K562 (cell line): ENCODE data around the gene PTTG1IP. TPM values are rescaled to one million over a fixed set of nuclear protein-coding genes. Genes with fewer than 3 reads are reported as not detected.

Experiments
- ATF1 ChIP-seq, 2 experiments: fragments of 450-650 bp in 1 of 2; IDR thresholded peaks; 2 replicates each; pipeline ENCODE4 v1.6.1; 2016; ENCODE audit warnings: missing compliant biosample characterization in 1 of 2, missing genetic modification characterization in 1 of 2
- BHLHE40 ChIP-seq: IDR thresholded peaks from 2 replicates; pipeline ENCODE4 v1.6.1; 2011; ENCODE audit warnings: low read length, improper control_type of control experiment
- FOXK1 ChIP-seq: sonication (generic); formaldehyde crosslinking; IDR thresholded peaks from 2 replicates; pipeline ENCODE4 v1.8.0; 2022; ENCODE audit warnings: missing genetic modification reagents, mild to moderate bottlenecking, borderline replicate concordance
- MBD1 ChIP-seq: fragments of 250-450 bp; sonication (Bioruptor Pico); IDR thresholded peaks from 2 replicates; pipeline ENCODE4 v1.8.0; 2022; ENCODE audit warnings: inconsistent platforms
- MECOM ChIP-seq: fragments of 250-450 bp; sonication (Bioruptor Pico); IDR thresholded peaks from 2 replicates; pipeline ENCODE4 v1.8.0; 2022; ENCODE audit warnings: inconsistent platforms
- MYC ChIP-seq, 2 experiments: fragments of 250-450 bp in 1 of 2; sonication (Bioruptor Pico) in 1 of 2; IDR thresholded peaks; 2 replicates each; pipeline versions ENCODE4 v1.5.1 to v1.6.1; 2012 to 2021; ENCODE audit warnings: low read depth in 2 of 2, borderline replicate concordance in 1 of 2, improper control_type of control experiment in 1 of 2, low read length in 1 of 2, mild to moderate bottlenecking in 1 of 2, moderate library complexity in 1 of 2
- NFRKB ChIP-seq: fragments of 450-650 bp; IDR thresholded peaks from 2 replicates; pipeline ENCODE4 v1.6.1; 2016; ENCODE audit warnings: low read depth
- POLR2AphosphoS2 ChIP-seq: IDR thresholded peaks from 2 replicates; pipeline ENCODE4 v1.6.1; 2012; ENCODE audit warnings: low read length, improper control_type of control experiment
- RBM39 ChIP-seq: fragments of 200-400 bp; formaldehyde crosslinking; optimal IDR thresholded peaks from 2 replicates; pipeline ENCODE3; 2018; ENCODE audit warnings: low read depth, low read length
- SETDB1 ChIP-seq: IDR thresholded peaks from one replicate; pipeline ENCODE4 v1.6.1; 2012; ENCODE audit warnings: low read length, control low read depth, inconsistent platforms
- STAT6 ChIP-seq: sonication (generic); formaldehyde crosslinking; IDR thresholded peaks from 2 replicates; pipeline ENCODE4 v1.8.1; 2023; ENCODE audit warnings: mild to moderate bottlenecking, missing genetic modification reagents
- TAL1 ChIP-seq: fragments of 450-650 bp; IDR thresholded peaks from 2 replicates; pipeline ENCODE4 v1.6.1; 2016; ENCODE audit warnings: mild to moderate bottlenecking
- ZBTB1 ChIP-seq: sonication (generic); formaldehyde crosslinking; IDR thresholded peaks from 2 replicates; pipeline ENCODE4 v1.8.1; 2023; ENCODE audit warnings: missing genetic modification reagents, low read depth, mild to moderate bottlenecking, borderline replicate concordance
- ZKSCAN1 ChIP-seq: fragments of 150-350 bp; IDR thresholded peaks from 2 replicates; pipeline ENCODE4 v1.6.1; 2016; ENCODE audit warnings: low read depth, low read length
- polyA plus RNA-seq, 8 experiments: library from polyadenylated mRNA; depleted of rRNA in 4 of 8; stranded (reverse) in 5 of 8; unstranded in 3 of 8; fragments of >200 nt; fragmentation: Nextera tagmentation in 2 of 8; fragmentation: Illumina TruSeq in 1 of 8; extraction: Ambion mirVana in 2 of 8; extraction: Trizol in 1 of 8; gene quantifications; 2 replicates each; pipeline versions ENCODE4 v1.2.1 to v1.2.3, GENCODE V29; 2011 to 2014; ENCODE audit warnings: inconsistent platforms in 1 of 8, missing spikeins in 1 of 8
- total RNA-seq, 7 experiments: library from RNA; depleted of rRNA in 6 of 7; stranded (reverse); fragments of >200 nt in 6 of 7; fragmentation: Illumina TruSeq in 2 of 7; extraction: Trizol in 2 of 7; gene quantifications; 2 replicates each; pipeline versions ENCODE4 v1.2.1 to v1.2.3, GENCODE V29; 2011 to 2021; ENCODE audit warnings: low replicate concordance in 1 of 7
- TF ChIP-seq, protein P1 (sequence below): sonication (generic); formaldehyde crosslinking; IDR thresholded peaks from 2 replicates; pipeline ENCODE4 v1.8.0; 2022; ENCODE audit warnings: mild to moderate bottlenecking, missing genetic modification reagents
- TF ChIP-seq, protein P2 (sequence below): sonication (generic); formaldehyde crosslinking; IDR thresholded peaks from 2 replicates; pipeline ENCODE4 v1.5.0; 2020; ENCODE audit warnings: missing genetic modification reagents

Gene PTTG1IP
- total and polyA plus RNA-seq, 9 of the 15 experiments (the other 6 are each of a cell fraction or from before 2014, with no cell fraction given): 5.0 to 99.3 (median 82.4) TPM

DNA sequence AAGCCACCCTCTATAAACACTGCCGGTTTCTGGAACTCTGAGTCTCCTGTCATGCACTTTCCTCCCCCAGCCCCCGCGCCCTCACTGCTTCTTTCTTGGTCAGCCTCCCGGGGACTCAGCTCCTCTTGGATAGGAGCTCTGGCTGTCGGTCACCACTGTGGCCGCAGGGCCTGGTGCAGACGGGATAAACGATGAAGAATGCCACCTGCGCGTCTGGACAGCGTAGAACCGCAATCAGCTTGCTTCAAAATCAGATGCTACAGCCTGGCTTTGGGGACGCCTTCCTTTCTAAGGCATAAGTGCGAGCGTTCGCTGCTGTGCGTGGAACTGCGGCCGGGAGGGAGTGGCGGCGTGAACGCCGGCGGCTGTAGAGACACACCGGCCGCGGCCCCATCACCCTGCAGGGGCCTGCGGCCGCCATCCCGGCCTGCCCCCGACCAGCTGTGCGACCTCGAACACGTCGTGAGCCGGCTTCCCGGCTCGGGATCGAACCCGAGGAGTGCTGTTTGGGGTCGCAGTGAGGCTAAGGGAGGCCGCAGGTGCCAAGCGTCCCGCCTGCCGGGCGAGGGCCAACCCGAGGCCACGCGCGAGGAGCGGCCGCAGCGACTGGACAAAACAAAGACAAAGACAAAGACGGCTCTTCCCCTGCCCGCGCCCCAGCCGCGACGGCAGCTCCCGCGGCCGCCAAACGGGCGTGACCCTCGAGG, 688 bp downstream of the PTTG1IP start (continued):
- TF ChIP-seq ATF1 (CRISPR knock-in tag; IDR thresholded peaks at IDR 0.05) (no peak), ATF1 (tag; IDR thresholded peaks at IDR 0.05) (0 out of 2 replicates have a peak, but pooled peaks have one; percentile 19), MECOM (no peak), BHLHE40 (no peak), POLR2AphosphoS2 (no peak), TAL1 (no peak), ZKSCAN1 (no peak), ZBTB1 (CRISPR knock-in tag) (no peak), STAT6 (no peak), SETDB1 (no peak), FOXK1 (no peak), MBD1 (no peak), RBM39 (no peak), MYC (IDR thresholded peaks at IDR 0.05; ENCODE audit: low read depth, low read length) (no peak), MYC (CRISPR knock-in tag; IDR thresholded peaks at IDR 0.05; ENCODE audit: borderline replicate concordance, low read depth) (0 out of 2 replicates have a peak, but pooled peaks have one; percentile 68), NFRKB (no peak)
- TF ChIP-seq, protein P1, sequence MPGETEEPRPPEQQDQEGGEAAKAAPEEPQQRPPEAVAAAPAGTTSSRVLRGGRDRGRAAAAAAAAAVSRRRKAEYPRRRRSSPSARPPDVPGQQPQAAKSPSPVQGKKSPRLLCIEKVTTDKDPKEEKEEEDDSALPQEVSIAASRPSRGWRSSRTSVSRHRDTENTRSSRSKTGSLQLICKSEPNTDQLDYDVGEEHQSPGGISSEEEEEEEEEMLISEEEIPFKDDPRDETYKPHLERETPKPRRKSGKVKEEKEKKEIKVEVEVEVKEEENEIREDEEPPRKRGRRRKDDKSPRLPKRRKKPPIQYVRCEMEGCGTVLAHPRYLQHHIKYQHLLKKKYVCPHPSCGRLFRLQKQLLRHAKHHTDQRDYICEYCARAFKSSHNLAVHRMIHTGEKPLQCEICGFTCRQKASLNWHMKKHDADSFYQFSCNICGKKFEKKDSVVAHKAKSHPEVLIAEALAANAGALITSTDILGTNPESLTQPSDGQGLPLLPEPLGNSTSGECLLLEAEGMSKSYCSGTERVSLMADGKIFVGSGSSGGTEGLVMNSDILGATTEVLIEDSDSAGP: no peak
- TF ChIP-seq, protein P2, sequence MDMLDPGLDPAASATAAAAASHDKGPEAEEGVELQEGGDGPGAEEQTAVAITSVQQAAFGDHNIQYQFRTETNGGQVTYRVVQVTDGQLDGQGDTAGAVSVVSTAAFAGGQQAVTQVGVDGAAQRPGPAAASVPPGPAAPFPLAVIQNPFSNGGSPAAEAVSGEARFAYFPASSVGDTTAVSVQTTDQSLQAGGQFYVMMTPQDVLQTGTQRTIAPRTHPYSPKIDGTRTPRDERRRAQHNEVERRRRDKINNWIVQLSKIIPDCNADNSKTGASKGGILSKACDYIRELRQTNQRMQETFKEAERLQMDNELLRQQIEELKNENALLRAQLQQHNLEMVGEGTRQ: 0 out of 2 replicates have a peak, but pooled peaks have one; percentile 7
